Suprapubic skin (tissue), 4 donors: ENCODE data around the gene BLOC1S5.

ENCODE experiments used
- CTCF ChIP-seq, 2 donors: fragments of 200-600 bp in 1 of 2; fragments of 450-650 bp in 1 of 2; sonication (generic) in 1 of 2; IDR thresholded peaks; one replicate each; pipeline ENCODE4 v1.5.1; 2016 to 2019; ENCODE audit warnings: antibody characterized with exemption in 2 of 2, mild to moderate bottlenecking in 1 of 2, moderate library complexity in 1 of 2
- EP300 ChIP-seq: sonication (generic); formaldehyde crosslinking; IDR thresholded peaks from one replicate; pipeline ENCODE4 v1.6.1; 2017; ENCODE audit warnings: antibody characterized with exemption
- POLR2A ChIP-seq, 2 donors: fragments of 450-650 bp; IDR thresholded peaks; one replicate each; pipeline ENCODE4 v1.6.1; 2017; ENCODE audit warnings: antibody characterized with exemption in 2 of 2, mild to moderate bottlenecking in 2 of 2, moderate library complexity in 2 of 2
- POLR2AphosphoS5 ChIP-seq, 3 donors: sonication (generic); formaldehyde crosslinking; IDR thresholded peaks; one replicate each; pipeline ENCODE4 v1.6.1; 2017; ENCODE audit warnings: antibody characterized with exemption in 3 of 3

GRCh38 chr6:7976485-7977056 is 87.6 kb downstream of the BLOC1S5 start:
- TF ChIP-seq CTCF (IDR thresholded peaks at IDR 0.05): no peak
- TF ChIP-seq EP300: no peak
- no peak for TF ChIP-seq POLR2A (IDR thresholded peaks at IDR 0.05)
- no peak for TF ChIP-seq POLR2AphosphoS5 (IDR thresholded peaks at IDR 0.05)
